Thyroid gland (tissue), 4 donors: Measurements from ENCODE around the gene CPT1C. TPM values are rescaled to one million over a fixed set of nuclear protein-coding genes. Genes with fewer than 3 reads are reported as not detected.

Experiments used
- DNase-seq, 2 donors: peaks; one replicate each; pipeline ENCODE4 v3.0.0-alpha.2; 2019
- H3K27ac ChIP-seq, 3 donors: fragments of 200-600 bp; sonication (generic); 1 replicate in 2 of 3; 2 replicates in 1 of 3; pipeline ENCODE4 v1.5.1; 2016 to 2019; ENCODE audit warnings: mild to moderate bottlenecking in 1 of 3, moderate library complexity in 1 of 3
- H3K27me3 ChIP-seq: fragments of 200-600 bp; sonication (generic); one replicate; pipeline ENCODE4 v1.5.1; 2019
- H3K36me3 ChIP-seq, 2 donors: fragments of 200-600 bp; sonication (generic); one replicate each; pipeline ENCODE4 v1.5.1; 2016 to 2019
- H3K4me1 ChIP-seq, 2 donors: fragments of 200-600 bp; sonication (generic); one replicate each; pipeline ENCODE4 v1.5.1; 2017 to 2019
- H3K4me3 ChIP-seq, 3 donors: fragments of 200-600 bp; sonication (generic); replicated peaks in 1 of 3; 1 replicate in 2 of 3; 2 replicates in 1 of 3; pipeline ENCODE4 v1.5.1; 2016; ENCODE audit warnings: mild to moderate bottlenecking in 1 of 3
- H3K9me3 ChIP-seq: fragments of 200-600 bp; sonication (generic); one replicate; pipeline ENCODE4 v1.5.1; 2017
- CTCF ChIP-seq, 6 experiments: fragments of 200-600 bp in 3 of 6; fragments of 450-650 bp in 3 of 6; sonication (generic) in 3 of 6; IDR thresholded peaks; one replicate each; pipeline ENCODE4 v1.5.1; 2016 to 2019; ENCODE audit warnings: antibody characterized with exemption in 6 of 6, mild to moderate bottlenecking in 2 of 6, inconsistent platforms in 1 of 6, moderate library complexity in 1 of 6
- POLR2A ChIP-seq, 2 donors: fragments of 450-650 bp; IDR thresholded peaks; one replicate each; pipeline ENCODE4 v1.6.1; 2017; ENCODE audit warnings: antibody characterized with exemption in 2 of 2, mild to moderate bottlenecking in 2 of 2, moderate library complexity in 1 of 2
- WGBS, 2 donors: methylation state at CpG; one replicate each; pipeline ENCODE4 v1.1.5; 2017; 5-methylcytosine and 5-hydroxymethylcytosine counted together
- intact Hi-C: fragments of 100-400 bp; cut with DNase I; formaldehyde crosslinking; loops from one replicate; pipeline ENCODE4 v1.15.1; 2023
- total RNA-seq, 4 donors: library from RNA; depleted of rRNA; stranded (reverse); fragments of >200 nt; gene quantifications; one replicate each; pipeline ENCODE4 v1.2.3, GENCODE V29; 2016

CPT1C gene
- total RNA-seq, 4 donors from 2014 or later = 1.9 to 3.9 (median 2.6) TPM

DNA sequence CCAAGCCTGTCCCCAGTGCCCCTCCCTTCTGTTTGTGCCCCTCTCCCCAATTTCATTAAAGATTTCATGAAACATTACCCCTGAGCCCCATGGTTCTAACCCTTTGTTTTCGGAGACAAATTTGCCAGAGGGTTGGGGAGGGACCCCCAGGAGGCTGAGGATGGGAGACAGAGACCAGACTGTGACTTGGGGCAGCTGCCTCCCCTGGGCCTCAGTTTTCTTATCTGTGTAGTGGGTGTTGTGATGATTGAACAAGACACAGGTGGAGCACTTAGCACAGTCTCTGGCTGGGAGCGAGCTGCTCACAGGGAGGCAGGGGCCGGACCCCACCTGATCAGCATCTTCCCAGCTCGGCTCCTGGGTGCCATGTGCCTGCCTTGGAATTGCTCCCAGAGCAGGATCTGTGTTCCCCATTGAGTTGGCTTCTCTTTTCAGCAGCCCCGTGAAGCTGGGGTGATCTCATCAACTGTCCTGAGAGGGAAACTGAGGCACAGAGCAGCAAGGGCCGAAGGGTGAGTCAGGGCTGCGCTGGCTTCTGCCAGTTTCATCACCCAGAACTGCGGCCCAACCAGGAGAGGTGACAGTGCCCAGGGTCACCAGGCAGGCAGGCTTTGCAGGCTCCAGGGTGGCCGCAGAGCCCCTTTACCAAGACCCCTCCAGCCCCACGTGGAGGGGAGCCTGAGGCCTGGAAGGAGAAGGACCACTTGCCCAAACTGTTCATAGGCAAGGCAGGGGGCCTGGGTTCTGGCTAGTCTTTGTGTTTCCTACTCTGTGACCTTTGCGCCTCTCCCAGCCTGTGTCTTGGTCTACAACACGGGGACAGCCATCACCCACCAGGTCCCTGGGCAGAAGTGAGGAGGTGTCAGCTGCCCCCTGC lies 32.1 kb upstream of the CPT1C start:
- Histone ChIP-seq H3K27ac (no peak overlapping the region), H3K4me1 (peaks cover under 1 to 6% of the 10 kb centered on the region in 2 donors), H3K9me3 (no peaks in the 10 kb centered on the region), H3K4me3 (no peak overlapping the region), H3K27me3 (no peaks in the 10 kb centered on the region), H3K36me3 (peaks cover 72 to 82% of the 10 kb centered on the region in 2 donors)
- DNase-seq = no peak
- intact Hi-C loops = no loop called here
- 95 to 98% methylated on average over 4 to 6 of the region's 12 CpGs for WGBS, 2 donors
- TF ChIP-seq POLR2A (IDR thresholded peaks at IDR 0.05) (no peak), CTCF (IDR thresholded peaks at IDR 0.05) (no peak)

DNA sequence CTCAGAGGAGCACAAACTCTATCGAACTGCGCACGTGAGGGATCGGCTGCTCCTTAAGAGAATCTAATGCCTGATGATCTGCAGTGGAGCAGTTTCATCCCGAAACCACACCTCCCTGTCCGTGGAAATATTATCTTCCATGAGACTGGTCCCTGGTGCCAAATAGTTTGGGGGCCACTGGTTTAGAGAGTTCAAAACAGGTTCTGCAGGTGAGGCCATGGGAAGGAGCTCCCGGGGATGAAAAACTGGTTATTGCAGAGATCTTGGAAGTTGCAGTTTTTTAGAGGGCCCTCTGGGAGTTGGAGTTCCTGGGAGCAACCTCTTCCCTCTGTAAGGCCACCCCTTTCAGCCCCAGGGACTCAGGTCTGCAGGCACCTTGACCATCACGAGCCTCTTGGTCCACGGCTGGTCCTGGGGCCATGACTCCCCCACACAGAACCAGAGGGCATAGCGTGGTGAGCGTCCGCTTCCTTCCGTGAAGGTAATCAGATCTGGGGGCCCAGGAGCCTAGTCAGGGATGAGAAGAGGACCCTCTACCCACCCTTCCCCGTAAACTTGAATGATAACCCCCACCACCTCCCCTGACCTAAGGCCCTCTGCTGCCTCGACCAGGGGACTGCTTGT lies 30.5 kb upstream of the CPT1C start:
- intact Hi-C loops = no loop called here
- H3K9me3 ChIP-seq = no peaks in the 10 kb centered on the region
- no peaks in the 10 kb centered on the region for H3K27me3 ChIP-seq
- H3K27ac ChIP-seq = no peak overlapping the region
- 92 to 94% methylated on average over 14 to 15 of the region's 15 CpGs for WGBS, 2 donors
- DNase-seq = no peak
- peaks cover 59 to 65% of the 10 kb centered on the region in 2 donors for H3K36me3 ChIP-seq
- TF ChIP-seq POLR2A (IDR thresholded peaks at IDR 0.05) = no peak
- no peak for TF ChIP-seq CTCF (IDR thresholded peaks at IDR 0.05)
- H3K4me3 ChIP-seq = no peak overlapping the region
- peaks cover 5 to 10% of the 10 kb centered on the region in 2 donors for H3K4me1 ChIP-seq

- intact Hi-C loops = no loop called here
- DNase-seq = no peak
- Histone ChIP-seq H3K9me3 (no peaks in the 10 kb centered on the region), H3K4me1 (peaks cover 13 to 17% of the 10 kb centered on the region in 2 donors), H3K27ac (no peak overlapping the region), H3K4me3 (no peak overlapping the region), H3K27me3 (no peaks in the 10 kb centered on the region), H3K36me3 (peaks cover 44 to 50% of the 10 kb centered on the region in 2 donors)
- no peak for TF ChIP-seq CTCF (IDR thresholded peaks at IDR 0.05)
- no peak for TF ChIP-seq POLR2A (IDR thresholded peaks at IDR 0.05)
- WGBS, 2 donors = 92 to 98% methylated on average over 8 to 10 of the region's 16 CpGs
Measured at GRCh38 chr19:49662011-49662410, 28.9 kb upstream of the CPT1C start.

GRCh38 chr19:49663224-49663623 lies 27.7 kb upstream of the CPT1C start:
- peaks cover 13 to 17% of the 10 kb centered on the region in 2 donors for H3K4me1 ChIP-seq
- DNase-seq = no peak
- H3K36me3 ChIP-seq = peaks cover 34 to 38% of the 10 kb centered on the region in 2 donors
- H3K4me3 ChIP-seq = no peak overlapping the region
- no peaks in the 10 kb centered on the region for H3K9me3 ChIP-seq
- intact Hi-C loops = no loop called here
- 90% methylated on average over 12 of the region's 12 CpGs for WGBS, 2 donors
- H3K27me3 ChIP-seq = no peaks in the 10 kb centered on the region
- no peak overlapping the region for H3K27ac ChIP-seq
- no peak for TF ChIP-seq POLR2A (IDR thresholded peaks at IDR 0.05)

GRCh38 chr19:49664171-49665035 lies 26.5 kb upstream of the CPT1C start:
- no peaks in the 10 kb centered on the region for H3K27me3 ChIP-seq
- peaks cover 13 to 17% of the 10 kb centered on the region in 2 donors for H3K4me1 ChIP-seq
- WGBS, 2 donors = 1 to 2% methylated on average over 33 to 48 of the region's 53 CpGs
- TF ChIP-seq POLR2A (IDR thresholded peaks at IDR 0.05) = peak in 1 of 2 donors; percentile 75
- peak in 4 of 6 experiments; percentile 28 to 42 (median 38) for TF ChIP-seq CTCF (IDR thresholded peaks at IDR 0.05)
- H3K9me3 ChIP-seq = no peaks in the 10 kb centered on the region
- peak; percentile 90 to 91 for DNase-seq
- peak overlapping the region; percentile 47 to 88 (median 72) for H3K4me3 ChIP-seq
- peak overlapping the region; percentile 76 to 81 (median 79) for H3K27ac ChIP-seq
- peaks cover 23 to 26% of the 10 kb centered on the region in 2 donors for H3K36me3 ChIP-seq
- intact Hi-C loops = no loop called here
